Activated CD4-positive, alpha-beta T cell treated with anti-CD3 and anti-CD28 coated beads, Interleukin-2, Interleukin-4, amounts not matched to agents 100 ng/mL and 50 ng/mL, durations not matched to agents 16 hours and 8 hours (primary cell): ENCODE measurements around the gene GPLD1.
A peak's percentile ranks its signal among the peaks of the same experiment; 100 is the strongest.

Experiments used
- DNase-seq: peaks from one replicate; pipeline ENCODE4 v3.0.0-alpha.2; 2020; ENCODE audit warnings: low spot score

Gene GPLD1

GRCh38 chr6:24497254-24497970 lies 8.0 kb upstream of the GPLD1 start:
- DNase-seq, result no peak

DNA sequence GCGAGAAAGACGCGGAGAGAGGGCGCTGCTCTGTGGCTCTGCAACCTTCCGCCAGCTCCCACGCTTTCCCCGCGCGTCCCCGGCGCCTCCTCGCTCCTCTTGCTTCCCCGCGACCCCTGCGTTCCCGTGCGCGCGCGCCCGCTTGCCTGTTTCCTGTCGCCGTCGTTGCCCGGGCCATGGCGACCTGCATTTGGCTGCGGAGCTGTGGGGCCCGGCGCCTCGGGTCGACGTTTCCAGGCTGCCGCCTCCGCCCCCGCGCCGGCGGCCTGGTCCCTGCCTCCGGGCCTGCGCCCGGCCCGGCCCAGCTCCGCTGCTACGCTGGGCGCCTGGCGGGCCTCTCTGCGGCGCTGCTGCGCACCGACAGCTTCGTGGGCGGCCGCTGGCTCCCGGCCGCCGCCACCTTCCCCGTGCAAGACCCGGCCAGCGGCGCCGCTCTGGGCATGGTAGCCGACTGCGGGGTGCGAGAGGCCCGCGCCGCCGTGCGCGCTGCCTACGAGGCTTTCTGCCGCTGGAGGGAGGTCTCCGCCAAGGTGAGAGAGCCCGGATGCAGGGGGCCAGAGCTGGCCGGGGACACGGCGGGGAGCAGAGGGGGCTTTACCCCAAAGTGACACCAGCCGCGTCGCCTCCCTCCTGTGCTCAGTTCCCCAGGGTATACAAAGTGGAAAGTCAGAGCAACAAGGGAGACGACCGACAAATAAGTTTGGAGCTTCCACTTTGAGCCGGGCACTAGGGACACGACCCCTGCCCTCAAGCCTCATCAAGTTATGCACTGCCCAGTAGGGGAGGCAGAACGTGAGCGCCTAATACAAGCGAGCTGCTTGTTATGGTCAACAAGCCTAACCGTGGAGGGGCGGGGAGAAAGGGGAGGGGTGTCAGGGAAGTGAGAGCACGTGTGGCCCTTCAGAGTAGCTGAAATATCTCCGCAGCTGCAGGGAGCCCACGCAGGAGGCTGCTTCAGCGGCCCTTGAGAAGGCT lies 5.7 kb upstream of the GPLD1 start, which contains the start of gene ALDH5A1:
ALDH5A1 (plus strand) TSS at position 149 of the 975 bp plus-strand sequence; CDS start at position 177, 28 bp downstream.
- peak; percentile 68 for DNase-seq

DNA sequence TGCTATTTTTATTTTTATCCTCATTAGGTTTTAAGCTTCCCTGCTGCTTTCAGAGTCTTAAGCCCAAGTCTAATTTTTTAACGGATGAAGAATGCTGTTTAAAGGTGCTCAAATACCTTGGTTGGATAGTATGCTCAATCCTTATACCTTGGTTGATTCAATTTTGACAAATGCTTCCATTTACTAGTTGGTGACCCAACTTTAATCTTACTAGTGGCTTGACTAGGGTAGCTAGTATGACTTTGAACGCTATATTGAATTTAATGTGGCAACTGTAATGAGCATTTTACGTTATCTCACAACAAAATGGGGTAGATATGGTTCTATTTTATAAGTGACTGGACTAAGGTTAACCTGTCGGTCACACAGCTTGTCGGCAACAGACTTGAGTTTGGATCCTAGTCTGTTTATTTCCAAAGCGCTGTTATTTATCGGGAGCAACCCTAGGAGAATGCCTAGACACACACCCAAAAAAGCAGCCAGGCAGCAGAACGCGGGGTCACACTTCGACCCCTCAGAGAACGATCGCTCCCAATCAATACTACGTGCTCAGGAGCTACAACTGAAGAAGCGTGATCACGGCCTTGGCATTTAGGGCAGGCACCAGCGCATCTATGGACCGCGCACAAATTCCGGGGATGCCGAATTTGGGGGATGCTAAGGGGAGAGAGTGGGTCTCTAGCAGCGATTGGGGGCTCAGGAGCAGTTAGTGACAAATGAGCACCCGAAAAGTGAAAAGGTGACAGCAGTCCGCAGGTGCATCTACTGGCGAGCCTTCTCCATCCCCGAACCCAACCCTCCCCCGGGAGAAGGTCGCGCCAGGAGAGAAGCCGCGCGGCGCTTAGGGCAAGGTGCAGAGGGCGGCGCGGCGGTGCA lies 4.8 kb upstream of the GPLD1 start:
- no peak for DNase-seq

- no peak for DNase-seq
Observed at GRCh38 chr6:24492475-24492874, 3.1 kb upstream of the GPLD1 start.

- no peak for DNase-seq
Observed at GRCh38 chr6:24490948-24491347, 1.6 kb upstream of the GPLD1 start.

DNA sequence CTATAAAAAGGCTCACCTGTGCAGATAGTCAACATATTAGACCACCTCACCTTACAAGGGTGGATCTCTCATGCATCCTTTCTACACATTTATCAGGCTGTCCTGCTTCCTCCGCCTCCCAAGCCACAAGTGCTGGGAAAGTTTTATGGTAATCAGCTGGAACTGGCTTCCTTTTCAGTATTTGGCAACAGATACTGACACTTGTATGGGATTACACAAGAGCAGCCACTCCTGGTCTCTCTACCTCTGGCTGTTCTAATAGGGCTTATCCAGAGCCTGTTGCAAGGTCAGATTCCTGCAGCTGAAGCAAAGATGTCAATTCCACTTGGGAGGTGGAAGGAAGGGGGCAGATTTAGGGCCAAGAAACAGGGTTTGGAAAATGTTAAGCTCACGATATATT lies 503 bp upstream of the GPLD1 start:
- DNase-seq, result no peak

- DNase-seq, result no peak
Observed at GRCh38 chr6:24486065-24486464, 3.3 kb downstream of the GPLD1 start.

DNA sequence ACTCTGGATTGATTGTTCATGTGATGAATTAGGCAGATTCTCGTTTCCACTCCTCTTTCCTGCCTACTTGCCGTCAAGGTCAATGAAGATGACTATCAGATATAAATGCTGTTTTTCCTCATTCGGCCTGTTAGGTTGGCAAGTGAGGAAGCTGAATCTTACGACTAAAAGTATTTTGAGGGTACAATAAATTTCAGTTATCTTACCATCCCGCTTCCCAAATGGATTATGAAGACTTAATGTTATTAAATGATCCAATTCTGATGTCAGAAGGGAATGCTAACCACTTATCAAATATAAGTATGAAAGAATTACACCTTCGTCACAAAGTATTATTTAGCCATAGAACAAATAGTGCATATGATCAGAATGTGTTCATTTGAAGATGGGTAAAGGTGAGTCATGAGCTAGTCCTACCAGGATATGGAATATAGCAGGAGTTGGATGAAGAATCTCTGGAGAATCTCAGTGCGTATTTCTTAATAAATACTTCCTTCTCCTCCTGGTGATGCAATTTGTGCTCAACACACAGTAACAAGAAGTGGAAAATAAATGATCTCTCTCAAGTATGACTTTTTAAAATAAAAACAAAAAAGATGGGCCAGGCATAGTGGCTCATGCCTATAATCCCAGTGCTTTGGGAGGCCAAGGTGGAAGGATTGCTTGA lies 4.6 kb downstream of the GPLD1 start:
- no peak for DNase-seq

- no peak for DNase-seq
Observed at GRCh38 chr6:24481449-24481848, 7.9 kb downstream of the GPLD1 start.

GRCh38 chr6:24480705-24481104 lies 8.7 kb downstream of the GPLD1 start:
- no peak for DNase-seq

DNA sequence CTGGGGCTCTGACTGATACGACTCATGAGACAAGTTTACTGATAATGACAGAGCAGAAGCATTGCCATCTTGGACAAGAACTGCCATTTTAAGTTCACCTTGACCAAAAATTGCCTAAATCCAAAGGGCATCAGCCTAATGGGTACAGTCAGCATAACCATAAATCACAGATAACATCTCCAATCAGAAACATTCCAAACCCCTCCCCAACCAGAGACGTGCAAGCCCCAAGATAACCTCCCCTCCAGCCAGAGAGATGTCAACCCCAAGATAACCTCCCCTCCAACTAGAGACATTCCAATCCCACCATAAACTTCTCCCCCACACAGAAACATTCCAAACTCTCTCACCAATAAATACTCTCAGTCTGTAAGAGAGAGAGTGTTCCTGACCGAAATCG lies 10.5 kb downstream of the GPLD1 start:
- DNase-seq, result no peak

GRCh38 chr6:24477070-24477469 lies 12.3 kb downstream of the GPLD1 start:
- no peak for DNase-seq

DNA sequence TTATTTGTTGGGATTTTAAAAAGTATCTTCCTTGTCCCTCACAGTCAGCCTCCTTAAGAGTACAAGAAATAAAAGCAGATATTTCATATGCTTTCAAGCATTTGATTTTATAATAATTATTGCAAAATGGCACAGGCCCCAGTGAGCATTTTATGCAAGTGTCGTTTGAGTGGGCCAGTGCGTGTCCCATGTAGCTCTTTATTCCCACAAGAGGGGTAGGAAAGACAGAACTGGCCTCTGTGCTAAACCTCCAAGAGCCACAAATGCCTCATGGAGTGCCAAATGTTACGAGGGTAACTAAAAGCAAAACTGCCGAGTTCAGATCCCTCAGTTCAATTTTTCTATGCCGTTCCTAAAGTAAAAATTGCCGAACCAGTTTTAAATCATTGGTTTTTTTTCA lies 12.7 kb downstream of the GPLD1 start:
- no peak for DNase-seq

DNA sequence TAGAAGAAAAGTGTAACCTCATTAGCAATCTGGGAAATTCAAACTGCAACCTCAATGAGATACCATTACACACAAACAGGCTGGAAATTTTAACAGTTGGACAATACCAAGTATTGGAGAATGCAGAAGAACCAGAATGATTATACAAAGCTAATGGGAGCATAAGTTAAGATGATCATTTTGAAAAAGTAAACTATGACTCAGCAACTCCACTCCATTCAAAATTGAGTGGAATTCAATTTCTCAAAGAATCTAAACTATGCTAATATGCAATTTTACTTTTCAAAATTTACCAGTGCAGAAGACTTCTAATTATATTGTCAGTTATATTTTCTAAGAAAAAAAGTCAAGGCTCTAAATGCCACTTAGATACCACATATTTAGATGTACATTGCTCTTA lies 17.2 kb downstream of the GPLD1 start:
- DNase-seq, result no peak

DNA sequence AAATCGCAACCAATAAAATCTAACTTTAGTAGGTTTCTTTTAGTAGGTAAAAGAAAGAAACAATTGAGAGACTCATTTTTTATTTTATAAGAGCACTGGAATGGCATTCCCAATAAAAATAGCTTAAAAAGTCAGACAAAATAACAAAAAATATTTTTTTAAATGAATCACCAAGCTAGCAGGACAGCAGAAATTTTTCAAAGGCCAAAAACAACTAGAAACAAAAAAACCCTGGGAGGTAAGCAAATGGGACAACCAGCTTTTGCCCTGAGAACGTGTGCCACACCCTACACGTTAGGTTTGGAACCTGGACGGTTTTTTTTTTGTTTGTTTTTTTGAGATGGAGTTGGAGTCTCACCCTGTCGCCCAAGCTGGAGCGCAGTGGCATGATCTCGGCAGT lies 19.6 kb downstream of the GPLD1 start:
- no peak for DNase-seq

DNA sequence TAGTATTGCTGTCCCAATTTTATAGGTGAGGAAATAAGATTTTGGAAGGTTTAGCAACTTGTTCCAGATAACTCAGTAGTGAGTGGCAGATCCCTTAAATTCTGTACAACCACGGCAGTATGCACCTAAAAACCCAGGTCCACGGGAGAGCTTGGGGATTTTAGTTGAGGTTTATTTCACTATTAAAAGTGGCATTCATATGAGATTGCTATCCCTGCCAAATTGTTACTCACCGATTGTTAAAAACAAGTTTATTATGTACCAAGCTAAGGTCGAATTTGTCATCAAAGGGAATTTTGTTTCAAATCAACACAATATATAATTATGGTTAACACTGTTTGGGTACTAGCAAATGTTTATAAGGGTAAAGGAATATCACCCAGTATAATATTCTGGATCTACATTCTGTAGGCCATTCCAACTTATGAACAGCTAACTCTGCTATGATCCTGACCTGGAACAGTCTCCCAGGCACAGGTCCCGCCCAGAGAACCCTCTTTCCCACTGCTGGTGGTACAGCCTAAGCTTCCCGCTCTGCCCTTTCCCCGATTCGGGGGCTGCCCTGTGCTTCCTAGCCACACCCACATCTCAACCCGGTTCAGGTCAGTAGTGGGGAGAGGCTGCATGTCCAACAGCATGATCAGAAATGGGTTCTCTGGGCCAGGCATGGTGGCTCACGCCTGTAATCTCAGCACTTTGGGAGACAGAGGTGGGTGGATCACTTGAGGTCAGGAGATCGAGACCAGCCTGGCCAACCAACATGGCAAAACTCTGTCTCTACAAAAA lies 24.9 kb downstream of the GPLD1 start:
- no peak for DNase-seq

DNA sequence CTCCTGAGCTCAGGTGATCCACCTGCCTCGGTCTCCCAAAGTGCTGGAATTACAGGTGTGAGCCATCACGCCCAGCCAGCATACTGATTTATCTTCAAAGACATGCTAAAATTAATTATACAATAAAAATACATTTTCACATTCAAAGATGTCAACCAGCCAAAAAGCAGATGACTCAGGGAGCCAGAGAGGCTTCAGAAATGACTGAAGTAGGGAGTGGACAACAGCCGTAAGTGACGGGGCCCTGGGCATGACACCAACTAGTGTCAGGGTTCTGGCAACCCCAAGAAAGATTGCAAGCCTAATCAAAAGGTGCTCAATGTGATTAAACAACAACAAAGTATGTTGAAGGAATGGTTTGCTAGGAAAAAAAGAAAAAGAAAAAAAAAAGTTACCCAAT lies 28.4 kb downstream of the GPLD1 start:
- DNase-seq, result no peak

GRCh38 chr6:24458941-24459340 lies 30.4 kb downstream of the GPLD1 start:
- no peak for DNase-seq

GRCh38 chr6:24458134-24458533 lies 31.2 kb downstream of the GPLD1 start:
- DNase-seq, result no peak

- DNase-seq, result no peak
Observed at GRCh38 chr6:24455061-24455460, 34.3 kb downstream of the GPLD1 start.

GRCh38 chr6:24454452-24454851 lies 34.9 kb downstream of the GPLD1 start:
- no peak for DNase-seq
